NCI-H524 treated with DMSO at 0.1 percent for 48 hours (cell line): ENCODE results near the gene PIWIL1.

Source experiments
- DNase-seq: peaks from one replicate; lab custom pipeline; 2025; lab: John Stamatoyannopoulos, UW

Gene PIWIL1

DNA sequence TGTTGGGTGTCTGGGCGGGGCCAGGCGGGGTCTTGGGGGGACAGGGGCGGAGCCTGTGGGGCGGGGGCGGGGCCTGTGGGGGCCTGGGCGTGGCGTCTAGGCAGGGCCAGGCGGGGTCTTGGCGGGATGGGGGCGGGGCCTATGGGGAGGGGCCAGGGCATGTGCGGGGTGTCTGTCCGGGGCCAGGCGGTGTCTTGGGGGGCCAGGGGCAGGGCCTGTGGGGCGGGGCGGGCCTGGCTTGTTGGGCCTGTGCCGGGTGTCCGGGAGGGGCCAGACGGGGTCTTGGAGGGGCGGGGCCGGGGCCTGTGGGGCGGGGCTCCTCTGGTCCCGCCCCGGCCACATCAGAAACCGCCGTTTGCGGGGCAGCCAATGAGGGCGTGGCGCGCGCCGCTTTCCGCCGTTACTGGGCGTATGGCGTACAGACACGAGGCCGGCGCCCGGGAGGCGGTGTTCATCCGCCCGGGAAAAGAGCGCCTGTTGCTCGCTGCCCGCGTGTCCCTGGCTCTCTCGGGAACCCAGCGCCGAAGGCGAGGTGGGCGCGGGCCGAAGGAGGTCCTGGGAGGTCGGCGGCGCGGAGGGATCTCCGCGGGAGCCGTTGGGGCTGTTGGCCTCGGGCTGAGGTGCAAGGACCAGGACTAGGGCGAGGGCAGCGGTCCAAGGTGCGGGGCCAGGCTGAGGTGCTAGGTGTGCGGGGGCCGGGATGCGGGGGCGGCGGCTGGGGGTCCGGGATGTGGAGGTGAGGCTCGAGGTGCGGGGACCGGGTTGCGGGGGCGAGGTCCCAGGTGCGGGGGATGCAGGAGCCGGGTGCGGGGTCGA is at the start of gene PIWIL1:
Gene PIWIL1 (plus strand): TSS at position 400 of the 816 bp plus-strand sequence. CDS start 4,705 bp downstream, outside the sequence.
- no peak for DNase-seq

- DNase-seq: no peak
These were observed 49.5 kb upstream of the PIWIL1 start for GRCh38 chr12:130288206-130288605.

GRCh38 chr12:130288691-130289090 is 49.0 kb upstream of the PIWIL1 start:
- no peak for DNase-seq

DNA sequence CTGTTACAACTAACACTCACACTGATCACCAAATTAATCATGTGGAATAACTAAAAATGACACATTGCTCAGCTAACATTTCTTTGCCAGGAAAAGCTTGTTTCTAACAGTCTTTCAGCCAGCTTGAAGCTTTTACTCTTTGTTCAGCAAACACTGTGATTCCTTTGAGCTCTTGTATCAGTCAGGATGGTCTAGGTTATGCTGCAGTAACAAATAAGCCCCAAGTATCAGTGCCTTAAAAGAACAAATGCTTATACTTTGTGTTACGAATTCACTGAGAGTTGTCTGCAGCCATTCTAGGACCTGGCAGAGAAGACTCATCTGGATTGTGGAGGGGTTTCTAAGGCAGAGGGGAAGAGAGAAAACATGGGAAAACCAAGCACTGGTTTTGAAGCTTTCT is 47.6 kb upstream of the PIWIL1 start:
- DNase-seq: no peak

- DNase-seq: no peak
These were observed 39.2 kb upstream of the PIWIL1 start for GRCh38 chr12:130298322-130299021.

GRCh38 chr12:130299574-130299973 is 38.1 kb upstream of the PIWIL1 start:
- no peak for DNase-seq

DNA sequence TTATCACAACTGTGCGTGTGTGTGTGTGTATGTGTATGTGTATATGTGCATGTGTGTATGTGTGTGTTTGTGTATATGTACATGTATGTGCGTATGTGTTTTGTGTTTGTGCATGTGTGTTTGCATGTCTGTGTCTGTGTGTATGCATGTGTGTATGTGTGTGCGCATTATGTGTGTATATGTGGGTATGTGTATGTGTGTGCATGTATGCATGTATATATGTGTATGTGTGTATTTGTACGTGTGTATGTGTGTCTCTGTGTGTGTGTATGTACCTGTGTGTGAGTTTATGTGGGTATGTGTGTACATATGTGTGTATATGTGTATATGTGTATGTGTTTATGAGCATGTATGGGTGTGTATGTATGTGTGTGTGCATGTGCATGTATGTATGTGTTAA is 37.6 kb upstream of the PIWIL1 start:
- DNase-seq: no peak

DNA sequence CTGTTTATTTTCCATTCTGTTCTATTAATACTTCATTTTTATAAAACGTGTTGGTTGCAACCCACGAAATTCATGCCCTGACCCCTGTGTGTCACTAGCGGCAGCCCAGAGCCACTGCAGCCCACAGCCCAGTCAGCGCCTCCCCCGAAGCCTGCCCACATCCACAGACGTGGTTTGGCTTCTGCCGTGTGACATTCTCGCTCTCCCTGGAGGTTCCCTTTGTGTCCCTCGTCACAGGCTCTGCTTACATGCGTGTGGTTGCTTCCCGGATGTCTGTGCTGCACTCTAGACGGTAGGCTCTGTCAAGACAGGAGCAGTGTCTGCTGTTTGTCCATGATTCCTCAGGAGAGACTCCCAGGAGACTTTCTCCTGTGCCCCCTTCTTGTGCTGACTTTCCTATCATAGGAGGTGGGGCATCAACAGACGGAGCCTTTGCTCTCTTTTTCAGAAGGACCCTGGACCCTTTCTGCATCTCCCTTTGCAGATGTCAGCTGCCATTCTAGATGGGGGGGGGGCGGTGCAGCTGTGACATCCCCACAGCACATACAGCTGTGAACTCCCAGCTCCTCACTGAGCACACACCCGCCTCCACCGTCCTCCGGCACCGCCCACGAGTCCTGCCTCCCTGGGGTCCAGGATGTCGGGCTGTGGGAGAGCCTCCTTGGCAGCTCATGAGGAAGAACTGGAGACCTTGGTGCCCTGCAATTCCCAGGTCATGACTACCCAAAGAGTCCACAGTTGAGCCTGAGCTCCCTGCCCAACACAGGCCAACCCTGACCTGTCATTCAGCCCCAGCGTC is 36.8 kb upstream of the PIWIL1 start:
- DNase-seq: no peak

- DNase-seq: no peak
These were observed 36.1 kb upstream of the PIWIL1 start for GRCh38 chr12:130301559-130301958.

GRCh38 chr12:130303781-130304180 is 33.9 kb upstream of the PIWIL1 start:
- DNase-seq: no peak

GRCh38 chr12:130307859-130308258 is 29.8 kb upstream of the PIWIL1 start:
- DNase-seq: no peak

DNA sequence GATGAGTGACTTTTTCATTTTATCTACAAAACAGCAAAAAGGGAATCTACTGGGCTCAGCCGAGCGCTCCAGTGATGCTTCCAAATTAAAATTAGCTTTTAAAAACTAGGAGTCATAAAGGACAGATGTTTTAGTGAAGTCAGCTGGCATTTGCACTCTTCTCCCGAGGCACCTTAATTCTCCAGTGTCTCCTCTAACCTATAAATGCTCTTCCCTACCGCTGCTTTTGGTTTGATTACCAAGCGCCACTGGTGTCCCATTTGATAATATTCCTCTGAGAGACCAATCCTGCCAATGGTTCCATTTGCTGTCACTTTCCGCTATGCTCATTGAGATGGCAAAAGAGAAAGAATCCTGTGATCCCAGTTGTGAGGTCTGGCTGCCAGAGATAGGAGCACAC is 29.3 kb upstream of the PIWIL1 start:
- no peak for DNase-seq

DNA sequence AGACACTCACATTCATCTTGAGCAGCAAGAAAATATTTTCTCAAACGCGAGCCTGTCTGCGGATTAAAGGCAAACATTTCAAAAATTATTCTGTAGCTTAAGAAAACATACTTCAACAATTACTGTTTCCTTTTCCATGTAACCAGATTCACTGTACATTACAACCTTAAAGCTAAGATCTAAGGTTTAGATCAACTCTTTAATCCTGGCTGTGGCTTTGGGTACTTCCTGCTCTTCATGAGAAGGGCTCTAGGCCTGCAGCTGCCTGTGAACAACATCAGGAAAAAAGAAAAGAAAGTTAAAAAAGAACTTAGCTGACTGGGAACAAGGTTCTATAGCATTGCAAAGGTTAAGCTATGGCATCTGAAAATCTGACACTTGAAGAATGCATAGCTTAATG is 21.4 kb upstream of the PIWIL1 start:
- no peak for DNase-seq

DNA sequence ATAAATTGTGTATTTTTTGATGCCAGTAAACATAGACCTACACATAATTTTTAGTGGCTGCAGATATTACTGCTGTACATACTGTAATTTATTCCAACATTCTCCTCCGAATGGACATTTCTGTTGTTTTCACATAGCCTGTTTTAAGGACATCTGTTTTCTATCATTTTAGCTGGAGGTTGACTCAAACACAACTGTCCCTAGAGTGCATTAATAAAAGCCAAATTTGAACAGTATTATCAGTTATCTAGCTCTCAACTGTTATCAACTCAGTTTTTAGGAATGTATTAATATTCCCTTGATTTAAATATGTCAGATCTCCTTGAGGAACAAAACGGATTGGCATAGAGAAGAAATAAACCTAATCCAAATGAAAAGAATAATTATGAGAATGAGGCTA is 17.2 kb upstream of the PIWIL1 start:
- no peak for DNase-seq

DNA sequence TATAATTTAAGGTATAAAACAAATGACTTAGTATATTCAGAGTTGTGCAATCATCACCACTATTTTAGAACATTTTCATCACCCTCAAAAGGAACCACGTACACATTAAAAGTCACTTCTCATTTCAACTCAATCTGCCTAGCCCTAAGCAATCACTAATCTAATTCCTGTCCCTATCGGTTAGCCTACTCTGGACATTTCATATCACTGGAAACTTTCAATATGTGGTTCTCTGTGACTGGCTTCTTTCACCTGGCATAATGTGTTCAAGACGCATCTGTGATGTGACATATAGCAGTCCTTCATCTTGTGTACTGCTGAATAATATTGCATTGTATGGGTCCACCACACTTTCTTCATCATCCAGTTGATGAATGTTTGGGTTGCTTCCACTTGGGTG is 15.4 kb upstream of the PIWIL1 start:
- no peak for DNase-seq

DNA sequence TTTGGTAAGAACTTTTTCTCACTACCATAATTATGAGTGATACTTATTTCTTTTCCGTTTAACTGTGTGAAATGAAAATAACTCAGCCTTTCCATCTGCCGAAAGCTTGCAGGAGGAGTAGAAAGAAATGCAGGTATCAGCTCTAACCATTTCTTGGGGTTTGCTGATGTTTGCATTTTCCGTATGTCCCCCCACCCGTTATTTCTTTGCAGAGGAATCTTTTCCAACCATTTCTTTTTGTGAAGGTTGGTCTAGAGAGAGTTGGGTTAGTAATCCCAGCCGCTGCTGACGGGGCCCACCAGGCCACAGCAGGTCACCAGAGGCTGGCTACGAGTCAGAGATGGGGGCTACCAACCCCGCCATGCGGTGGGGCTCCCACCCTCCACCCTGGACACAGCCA is 7.0 kb upstream of the PIWIL1 start:
- DNase-seq: no peak

- no peak for DNase-seq
These were observed 6.5 kb upstream of the PIWIL1 start for GRCh38 chr12:130331146-130331545.

DNA sequence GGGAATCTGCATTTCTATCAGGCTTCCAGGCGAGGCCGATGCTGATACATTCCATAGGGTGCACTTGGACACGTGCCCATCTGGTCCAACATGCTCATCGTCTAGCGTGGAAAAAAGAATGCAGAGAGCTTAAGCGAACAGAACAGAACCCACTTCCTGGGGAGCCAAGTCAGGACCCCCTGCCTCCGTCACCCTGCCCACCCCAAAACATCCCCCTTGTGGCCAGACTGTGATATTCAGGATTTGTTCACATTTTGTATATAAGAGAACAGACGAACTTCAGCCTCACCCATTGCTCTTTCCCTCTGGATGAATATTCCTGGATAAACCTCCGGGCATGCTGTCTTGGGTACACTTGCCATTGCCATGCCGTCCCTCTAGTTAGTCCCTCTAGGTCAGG is 4.3 kb upstream of the PIWIL1 start:
- no peak for DNase-seq

DNA sequence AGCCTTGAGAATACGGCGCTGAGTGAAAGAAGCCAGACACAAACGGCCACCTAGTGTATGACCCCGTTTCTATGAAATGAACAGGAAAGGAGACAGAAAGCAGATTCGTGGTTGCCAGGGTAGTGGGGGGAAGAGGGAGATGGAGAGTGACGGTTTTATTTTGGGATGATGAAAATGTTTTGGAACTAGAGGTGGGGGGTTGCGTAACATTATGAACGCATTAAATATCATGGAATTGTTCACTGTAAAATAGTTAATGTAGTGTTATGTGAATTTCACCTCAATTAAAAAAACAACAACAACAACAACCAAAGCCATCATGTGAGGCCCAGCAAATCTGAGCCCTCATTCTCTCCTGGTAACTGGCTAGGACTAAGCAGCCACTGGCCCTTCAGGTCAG is 3.3 kb upstream of the PIWIL1 start:
- no peak for DNase-seq

GRCh38 chr12:130334937-130335336 is 2.8 kb upstream of the PIWIL1 start:
- peak; percentile 25 for DNase-seq

DNA sequence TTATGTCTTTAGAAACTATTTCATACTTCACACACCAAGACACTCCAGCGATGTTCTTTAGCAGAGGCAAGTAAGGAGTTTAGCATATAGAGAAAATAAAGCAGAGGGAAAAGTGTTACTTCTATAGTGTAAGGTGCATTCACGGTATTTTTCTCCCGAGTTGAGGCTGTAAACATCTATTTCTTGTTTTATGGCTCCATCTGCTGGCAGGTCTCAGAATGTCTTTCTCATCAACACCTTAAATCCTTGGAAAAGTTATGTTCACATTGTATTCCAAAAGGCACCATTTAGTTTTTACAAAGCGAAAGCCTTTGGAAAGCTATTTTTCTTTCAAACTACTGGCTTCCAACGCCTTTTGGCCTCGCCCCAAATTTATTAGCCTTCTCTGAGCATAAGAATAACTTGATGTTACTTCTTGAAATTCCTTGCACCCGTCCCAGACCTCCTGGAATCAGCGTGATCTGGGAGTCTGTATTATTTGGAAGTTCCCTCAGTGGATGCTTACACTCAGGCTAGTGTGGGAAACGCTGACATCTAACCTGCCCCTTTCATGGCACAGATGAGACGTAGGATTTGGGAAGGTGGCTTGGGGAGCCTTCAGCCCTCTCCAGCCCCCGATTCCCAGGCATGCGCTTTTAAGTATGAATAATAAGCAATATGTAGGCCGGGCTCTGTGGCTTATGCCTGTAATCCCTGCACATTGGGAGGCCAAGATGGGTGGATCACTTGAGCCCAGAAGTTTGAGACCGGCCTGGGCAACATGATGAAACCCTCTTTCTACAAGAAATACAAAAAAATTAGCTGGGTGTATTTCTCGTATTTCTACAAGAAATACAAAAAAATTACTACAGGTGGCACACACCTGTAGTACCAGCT is 1.9 kb upstream of the PIWIL1 start:
- no peak for DNase-seq
